Superior temporal gyrus (tissue), 1 donor: ENCODE results near the gene RPUSD3.
"Not testable (repeated sequence)": the region's sequence is repeated elsewhere in the genome, so short reads cannot be mapped to it uniquely, and the experiment has no call there.

ENCODE experiments used
- DNase-seq: peaks from one replicate; pipeline ENCODE4 v3.0.0-alpha.2; 2016; ENCODE audit errors: extremely low spot score

RPUSD3 gene

GRCh38 chr3:9843715-9844438 is at the start of gene RPUSD3:
TSS of gene RPUSD3 (minus strand) at chr3:9844008. CDS start at chr3:9843990, 18 bp downstream.
- peak; percentile 99 for DNase-seq

- peak; percentile 17 for DNase-seq
These were observed 47.3 kb upstream of the RPUSD3 start for GRCh38 chr3:9891072-9891622.

- DNase-seq = peak; percentile 92
These were observed 46.7 kb upstream of the RPUSD3 start, which contains the start of gene JAGN1 for GRCh38 chr3:9890249-9891071. TSS of gene JAGN1 (plus strand) at chr3:9890610. CDS start at chr3:9890723, 113 bp downstream.

- no peak for DNase-seq
These were observed 45.6 kb upstream of the RPUSD3 start for GRCh38 chr3:9889405-9889804.

- DNase-seq = no peak
These were observed 44.7 kb upstream of the RPUSD3 start for GRCh38 chr3:9888540-9888939.

GRCh38 chr3:9887480-9887879 is 43.7 kb upstream of the RPUSD3 start:
- no peak for DNase-seq

GRCh38 chr3:9886328-9886727 is 42.5 kb upstream of the RPUSD3 start:
- no peak for DNase-seq

- DNase-seq = no peak
These were observed 40.9 kb upstream of the RPUSD3 start for GRCh38 chr3:9884555-9885165.

GRCh38 chr3:9883706-9884554 is 40.1 kb upstream of the RPUSD3 start:
- no peak for DNase-seq

GRCh38 chr3:9881441-9881840 is 37.6 kb upstream of the RPUSD3 start:
- no peak for DNase-seq

- no peak for DNase-seq
These were observed 36.2 kb upstream of the RPUSD3 start, which contains the start of gene CIDEC for GRCh38 chr3:9879830-9880549. TSS of gene CIDEC (minus strand) at chr3:9880253. CDS start at chr3:9878486, 1,767 bp downstream.

- no peak for DNase-seq
These were observed 34.9 kb upstream of the RPUSD3 start for GRCh38 chr3:9878700-9879099.

GRCh38 chr3:9876991-9877390 is 33.2 kb upstream of the RPUSD3 start:
- DNase-seq = no peak

- DNase-seq = not testable (repeated sequence)
These were observed 32.4 kb upstream of the RPUSD3 start for GRCh38 chr3:9876255-9876654.

- DNase-seq = no peak
These were observed 31.6 kb upstream of the RPUSD3 start for GRCh38 chr3:9875448-9875847.

- not testable (repeated sequence) for DNase-seq
These were observed 28.3 kb upstream of the RPUSD3 start for GRCh38 chr3:9872067-9872466.

- no peak for DNase-seq
These were observed 27.2 kb upstream of the RPUSD3 start for GRCh38 chr3:9870978-9871377.

- DNase-seq = no peak
These were observed 26.1 kb upstream of the RPUSD3 start for GRCh38 chr3:9869955-9870354.

- no peak for DNase-seq
These were observed 23.3 kb upstream of the RPUSD3 start for GRCh38 chr3:9867106-9867505.

- DNase-seq = no peak
These were observed 22.8 kb upstream of the RPUSD3 start for GRCh38 chr3:9866639-9867038.
